ENCODE data around the gene JADE1.

DNA sequence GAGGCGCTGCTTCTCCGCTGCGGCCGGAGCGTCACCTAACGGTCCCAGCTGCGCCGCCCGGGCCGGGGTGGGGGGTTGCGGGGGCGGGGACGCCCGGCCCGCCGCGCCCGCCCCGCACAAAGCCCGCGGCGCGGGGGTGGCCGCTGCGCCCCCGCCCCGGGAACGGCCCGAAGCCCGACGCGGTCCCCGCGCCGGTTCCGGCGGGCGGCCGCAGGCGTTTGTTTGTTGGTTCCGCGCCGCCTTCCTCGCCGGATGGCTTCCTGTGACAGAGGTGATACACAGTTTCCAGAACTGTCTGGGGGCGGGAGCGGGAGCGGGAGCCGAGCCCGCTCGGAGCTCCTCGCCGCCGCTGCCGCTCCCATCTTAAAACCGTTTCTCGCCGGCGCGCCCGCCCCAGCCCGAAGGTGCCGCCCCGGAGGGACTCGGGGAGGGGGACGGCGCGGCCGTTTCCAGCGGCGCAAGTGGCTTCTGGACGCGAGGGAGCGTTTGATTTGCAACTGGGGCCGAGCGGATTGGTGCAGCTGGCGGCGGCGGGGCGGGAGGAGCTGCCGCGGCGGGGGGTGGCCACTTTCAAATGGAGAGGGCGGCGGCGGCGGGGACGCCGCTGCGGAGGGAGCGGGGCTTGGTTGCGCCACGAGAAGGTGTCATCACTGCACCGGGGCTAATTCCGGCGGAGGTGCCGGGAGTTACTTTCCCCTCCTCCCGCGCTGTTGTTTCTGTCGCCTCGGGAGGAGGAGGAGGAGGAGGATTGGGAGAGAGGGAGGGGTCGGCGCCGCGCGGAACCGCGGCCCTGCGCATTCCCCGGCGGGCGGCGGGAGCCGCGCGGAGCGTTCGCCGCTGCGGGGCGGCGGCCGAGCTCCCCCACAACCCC is 2.3 kb downstream of the JADE1 start:
- TF ChIP-seq RFX5 (IDR thresholded peaks at IDR 0.05; ENCODE audit: low read depth, low read length): no peak
- TF ChIP-seq, protein P1, sequence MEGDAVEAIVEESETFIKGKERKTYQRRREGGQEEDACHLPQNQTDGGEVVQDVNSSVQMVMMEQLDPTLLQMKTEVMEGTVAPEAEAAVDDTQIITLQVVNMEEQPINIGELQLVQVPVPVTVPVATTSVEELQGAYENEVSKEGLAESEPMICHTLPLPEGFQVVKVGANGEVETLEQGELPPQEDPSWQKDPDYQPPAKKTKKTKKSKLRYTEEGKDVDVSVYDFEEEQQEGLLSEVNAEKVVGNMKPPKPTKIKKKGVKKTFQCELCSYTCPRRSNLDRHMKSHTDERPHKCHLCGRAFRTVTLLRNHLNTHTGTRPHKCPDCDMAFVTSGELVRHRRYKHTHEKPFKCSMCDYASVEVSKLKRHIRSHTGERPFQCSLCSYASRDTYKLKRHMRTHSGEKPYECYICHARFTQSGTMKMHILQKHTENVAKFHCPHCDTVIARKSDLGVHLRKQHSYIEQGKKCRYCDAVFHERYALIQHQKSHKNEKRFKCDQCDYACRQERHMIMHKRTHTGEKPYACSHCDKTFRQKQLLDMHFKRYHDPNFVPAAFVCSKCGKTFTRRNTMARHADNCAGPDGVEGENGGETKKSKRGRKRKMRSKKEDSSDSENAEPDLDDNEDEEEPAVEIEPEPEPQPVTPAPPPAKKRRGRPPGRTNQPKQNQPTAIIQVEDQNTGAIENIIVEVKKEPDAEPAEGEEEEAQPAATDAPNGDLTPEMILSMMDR (conservative IDR thresholded peaks at IDR 0.05; ENCODE audit: low read depth, low read length): no peak
